Nephron progenitor cell (in vitro differentiated cells): ENCODE measurements around the gene RENBP.

Source experiments
- DNase-seq: peaks from one replicate; pipeline ENCODE4 v3.0.0; 2021
- H3K27ac Mint-ChIP-seq: 2 replicates; pipeline ENCODE4 v1.8.0; 2021; ENCODE audit warnings: mild to moderate bottlenecking, moderate library complexity, mixed read lengths
- H3K27me3 Mint-ChIP-seq: 2 replicates; pipeline ENCODE4 v1.8.0; 2021; ENCODE audit warnings: mild to moderate bottlenecking, low read depth, mixed read lengths; ENCODE audit not compliant: poor library complexity
- H3K36me3 Mint-ChIP-seq: 2 replicates; pipeline ENCODE4 v1.8.0; 2021; ENCODE audit warnings: low read depth, mixed read lengths
- H3K4me1 Mint-ChIP-seq: 2 replicates; pipeline ENCODE4 v1.8.0; 2021; ENCODE audit warnings: mixed read lengths
- H3K4me3 Mint-ChIP-seq: 2 replicates; pipeline ENCODE4 v1.8.0; 2021; ENCODE audit warnings: mild to moderate bottlenecking, moderate library complexity, mixed read lengths
- H3K9me3 Mint-ChIP-seq: 2 replicates; pipeline ENCODE4 v1.8.0; 2021; ENCODE audit warnings: mild to moderate bottlenecking, moderate library complexity, mixed read lengths
- CTCF ChIP-seq: fragments of 200-600 bp; sonication (generic); IDR thresholded peaks from 2 replicates; pipeline ENCODE4 v1.5.0; 2021; ENCODE audit warnings: antibody characterized with exemption

Gene RENBP

GRCh38 chrX:153902385-153902784 is 42.1 kb downstream of the RENBP start:
- Mint-ChIP-seq H3K4me3 (no peak overlapping the region), H3K27ac (no peak overlapping the region), H3K4me1 (peaks cover 34% of the 10 kb centered on the region), H3K9me3 (peaks cover 64% of the 10 kb centered on the region), H3K27me3 (peaks cover 4% of the 10 kb centered on the region), H3K36me3 (peaks cover 5% of the 10 kb centered on the region)
- no peak for TF ChIP-seq CTCF
- no peak for DNase-seq

- Mint-ChIP-seq H3K36me3 (peaks cover 5% of the 10 kb centered on the region), H3K4me3 (peak overlapping the region; percentile 24), H3K4me1 (peaks cover 34% of the 10 kb centered on the region), H3K9me3 (peaks cover 66% of the 10 kb centered on the region), H3K27me3 (peaks cover 4% of the 10 kb centered on the region), H3K27ac (no peak overlapping the region)
- no peak for TF ChIP-seq CTCF
- no peak for DNase-seq
Observed at GRCh38 chrX:153901753-153902140, 42.7 kb downstream of the RENBP start.

- no peak for TF ChIP-seq CTCF
- Mint-ChIP-seq H3K9me3 (peaks cover 72% of the 10 kb centered on the region), H3K27me3 (peaks cover 8% of the 10 kb centered on the region), H3K27ac (no peak overlapping the region), H3K4me3 (peak overlapping the region; percentile 60), H3K36me3 (peaks cover 5% of the 10 kb centered on the region), H3K4me1 (peaks cover 34% of the 10 kb centered on the region)
- DNase-seq = no peak
Observed at GRCh38 chrX:153900831-153901752, 43.4 kb downstream of the RENBP start.

GRCh38 chrX:153897899-153898298 is 46.5 kb downstream of the RENBP start:
- Mint-ChIP-seq H3K27me3 (peaks cover 8% of the 10 kb centered on the region), H3K4me3 (no peak overlapping the region), H3K4me1 (peaks cover 35% of the 10 kb centered on the region), H3K27ac (no peak overlapping the region), H3K9me3 (peaks cover 78% of the 10 kb centered on the region), H3K36me3 (peaks cover 5% of the 10 kb centered on the region)
- TF ChIP-seq CTCF = no peak
- no peak for DNase-seq

GRCh38 chrX:153889123-153889522 is 55.3 kb downstream of the RENBP start:
- no peak for TF ChIP-seq CTCF
- no peak overlapping the region for H3K4me3 Mint-ChIP-seq
- DNase-seq = no peak
- H3K27me3 Mint-ChIP-seq = peaks cover 24% of the 10 kb centered on the region
- H3K9me3 Mint-ChIP-seq = peaks cover 69% of the 10 kb centered on the region
- H3K27ac Mint-ChIP-seq = no peak overlapping the region
- peaks cover 45% of the 10 kb centered on the region for H3K4me1 Mint-ChIP-seq
- H3K36me3 Mint-ChIP-seq = no peaks in the 10 kb centered on the region

GRCh38 chrX:153888344-153888743 is 56.1 kb downstream of the RENBP start:
- Mint-ChIP-seq H3K36me3 (no peaks in the 10 kb centered on the region), H3K4me3 (no peak overlapping the region), H3K27ac (no peak overlapping the region), H3K9me3 (peaks cover 65% of the 10 kb centered on the region), H3K4me1 (peaks cover 38% of the 10 kb centered on the region), H3K27me3 (peaks cover 24% of the 10 kb centered on the region)
- DNase-seq = no peak
- no peak for TF ChIP-seq CTCF
